ENCODE measurements around the gene LRRC47. TPM values are rescaled to one million over a fixed set of nuclear protein-coding genes. Genes with fewer than 3 reads are reported as not detected.

The LRRC47 gene
- total RNA-seq, 1 experiment from 2014 or later: 65.1 TPM

- no peak overlapping the region for H3K14ac ChIP-seq (ENCODE audit: insufficient read depth, low read length)
- no peak overlapping the region for H4K5ac ChIP-seq (ENCODE audit: insufficient read length, low read depth, low read length)
- H4K20me1 ChIP-seq (ENCODE audit: control insufficient read depth, insufficient read depth, insufficient read length): no peaks in the 10 kb centered on the region
- H3K27ac ChIP-seq (ENCODE audit: insufficient read length, low read depth, low read length): no peak overlapping the region
- TF ChIP-seq CTCF (conservative IDR thresholded peaks at IDR 0.05): no peak
- H2BK15ac ChIP-seq (ENCODE audit: low read depth, low read length): no peak overlapping the region
- H2BK12ac ChIP-seq (ENCODE audit: insufficient read length, low read depth, low read length): no peak overlapping the region
- H3K79me2 ChIP-seq (ENCODE audit: insufficient read depth, low read length): peaks cover 24% of the 10 kb centered on the region; the same call in 1 of the 2 replicates
- H4K91ac ChIP-seq (ENCODE audit: insufficient read length, low read depth, low read length): no peak overlapping the region
- no peak overlapping the region for H2BK120ac ChIP-seq (ENCODE audit: low read depth, low read length, poor library complexity, severe bottlenecking)
- H3K27me3 ChIP-seq (ENCODE audit: insufficient read depth, low read length): no peaks in the 10 kb centered on the region
- H3K23me2 ChIP-seq (ENCODE audit: insufficient read length, low read depth, low read length, poor library complexity, severe bottlenecking): no peaks in the 10 kb centered on the region
- H4K8ac ChIP-seq (replicated peaks; ENCODE audit: insufficient read length, low read depth, low read length): no peak overlapping the region
- H3K4me2 ChIP-seq (ENCODE audit: insufficient read depth, insufficient read length, low read length): no peak overlapping the region
- no peaks in the 10 kb centered on the region for H3K9me3 ChIP-seq (ENCODE audit: control insufficient read depth, low read depth, low read length)
- H2BK5ac ChIP-seq (ENCODE audit: insufficient read length, low read length): no peak overlapping the region
- H3K4me1 ChIP-seq (ENCODE audit: insufficient read depth, low read length): peaks cover 9% of the 10 kb centered on the region; the same call in 1 of the 2 replicates
- H3K9ac ChIP-seq (ENCODE audit: extremely low read depth, insufficient read length, low read length): no peak overlapping the region
- H3K36me3 Mint-ChIP-seq (ENCODE audit: insufficient read depth in 1 of 3, low read depth in 3 of 3): peaks cover 30 to 43% (median 33%) of the 10 kb centered on the region in 3 experiments
- H3K4me3 Mint-ChIP-seq: no peak overlapping the region
- no peak overlapping the region for H3K4ac ChIP-seq (ENCODE audit: low read depth, low read length)
- no peak overlapping the region for H2BK20ac ChIP-seq (ENCODE audit: low read depth, low read length, poor library complexity, severe bottlenecking)
- peaks cover 33 to 51% of the 10 kb centered on the region in 2 experiments for H3K4me1 Mint-ChIP-seq
- H3K79me1 ChIP-seq (ENCODE audit: insufficient read depth, low read depth, low read length, poor library complexity, severe bottlenecking): no peaks in the 10 kb centered on the region
- WGBS (ENCODE audit: extremely low coverage, insufficient read length, low lambda C conversion rate): no CpG with 5 or more reads among the region's 12 CpGs
- H3K56ac ChIP-seq (ENCODE audit: insufficient read length, low read depth, low read length): no peak overlapping the region
- no peak for DNase-seq
- H3K27ac Mint-ChIP-seq: peak overlapping the region in 1 of 3 experiments; percentile 77; a peak in 2 of 7 replicates
- H2AFZ ChIP-seq (ENCODE audit: low read length): no peak overlapping the region
- no peak overlapping the region for H3K18ac ChIP-seq (ENCODE audit: insufficient read length, low read depth, low read length)
- H2AK5ac ChIP-seq (ENCODE audit: insufficient read length, low read length): no peak overlapping the region
- no peaks in the 10 kb centered on the region for H3K9me3 Mint-ChIP-seq
- no peak overlapping the region for H3K23ac ChIP-seq (ENCODE audit: insufficient read length, low read depth, low read length)
- H3K27me3 Mint-ChIP-seq (ENCODE audit: low read depth): no peaks in the 10 kb centered on the region; the same call in 1 of the 2 replicates
- H3T11ph ChIP-seq (ENCODE audit: low read length): no peak overlapping the region
These were observed 5.8 kb downstream of the LRRC47 start for GRCh38 chr1:3790500-3790923.
